Right lobe of liver (tissue), 4 donors: ENCODE data around the gene RAB8B.

Experiments used
- CTCF ChIP-seq, 4 donors: fragments of 200-600 bp in 3 of 4; fragments of 450-650 bp in 1 of 4; IDR thresholded peaks; one replicate each; pipeline versions ENCODE4 v1.5.1 to v1.8.0; 2016 to 2022; ENCODE audit warnings: antibody characterized with exemption in 4 of 4, mild to moderate bottlenecking in 2 of 4
- POLR2A ChIP-seq: fragments of 450-650 bp; IDR thresholded peaks from one replicate; pipeline ENCODE4 v1.6.1; 2017; ENCODE audit warnings: antibody characterized with exemption, mild to moderate bottlenecking
- donor health status: DM: no; HTN: no; CAD: no.
- donor health status: DM: no; HTN: no; CAD: no.
- donor health status: DM: no; HTN: yes; CAD: no.

- TF ChIP-seq CTCF (IDR thresholded peaks at IDR 0.05) = no peak
- no peak for TF ChIP-seq POLR2A
Observed at GRCh38 chr15:63305260-63305659, 115.9 kb downstream of the RAB8B start.
